B cell (primary cell): ENCODE results near the gene PLEKHA8. TPM values are rescaled to one million over a fixed set of nuclear protein-coding genes. Genes with fewer than 3 reads are reported as not detected.

ENCODE experiments used
- ATAC-seq: fragments of 200-7000 bp; cut with Tn5 transposase; one replicate; pipeline ENCODE4 v1.10.0; 2021; ENCODE audit warnings: low read depth, mild to moderate bottlenecking, moderate number of reproducible peaks, moderate library complexity
- CTCF ChIA-PET: fragments of 350-600 bp; sonication (Branson Sonifier 250); formaldehyde crosslinking; loops from one replicate; lab custom pipeline; 2021; ENCODE audit warnings: antibody characterized with exemption, inconsistent platforms; lab: Charles Lee
- POLR2A ChIA-PET: fragments of 350-600 bp; sonication (Branson Sonifier 250); formaldehyde crosslinking; loops from one replicate; lab custom pipeline; 2021; ENCODE audit warnings: antibody characterized with exemption; lab: Charles Lee
- DNase-seq: peaks from one replicate; pipeline ENCODE4 v3.0.0; 2013
- H2AFZ ChIP-seq: 2 replicates; pipeline ENCODE4 v1.6.1; 2012; ENCODE audit warnings: mild to moderate bottlenecking, low read depth, low read length; ENCODE audit not compliant: insufficient read depth, poor library complexity, severe bottlenecking
- H3K27ac ChIP-seq, 2 donors: 1 replicate in 1 of 2; 2 replicates in 1 of 2; pipeline ENCODE4 v1.5.1; 2012 to 2013; ENCODE audit warnings: low read length in 2 of 2, mild to moderate bottlenecking in 2 of 2, moderate library complexity in 1 of 2
- H3K27me3 ChIP-seq, 4 experiments: fragments of 200-600 bp in 1 of 4; sonication (generic) in 1 of 4; replicated peaks in 1 of 4; 1 replicate in 2 of 4; 2 replicates in 2 of 4; pipeline versions ENCODE4 v1.6.1 to v1.7.0; 2013 to 2016; ENCODE audit warnings: low read length in 3 of 4, mild to moderate bottlenecking in 2 of 4, mixed read lengths in 1 of 4, moderate library complexity in 1 of 4; ENCODE audit not compliant: insufficient read depth in 4 of 4, control insufficient read depth in 3 of 4; ENCODE audit errors: control extremely low read depth in 1 of 4
- H3K36me3 ChIP-seq, 2 experiments: replicated peaks in 1 of 2; 1 replicate in 1 of 2; 2 replicates in 1 of 2; pipeline versions ENCODE4 v1.6.1 to v1.7.1; 2013; ENCODE audit warnings: low read length in 1 of 2; ENCODE audit not compliant: insufficient read depth in 2 of 2, control insufficient read depth in 1 of 2; ENCODE audit errors: control extremely low read depth in 1 of 2, extremely low read depth in 1 of 2
- H3K4me1 ChIP-seq, 2 donors: fragments of 200-600 bp in 1 of 2; sonication (generic) in 1 of 2; 1 replicate in 1 of 2; 2 replicates in 1 of 2; pipeline versions ENCODE4 v1.5.1 to v1.6.1; 2013 to 2017; ENCODE audit warnings: low read length in 2 of 2; ENCODE audit not compliant: control insufficient read depth in 2 of 2, insufficient read depth in 2 of 2
- H3K4me2 ChIP-seq: replicated peaks from 2 replicates; pipeline ENCODE3; 2012; ENCODE audit warnings: mild to moderate bottlenecking, low read depth, low read length; ENCODE audit not compliant: poor library complexity, severe bottlenecking
- H3K4me3 ChIP-seq, 5 experiments: fragments of 200-600 bp in 1 of 5; sonication (generic) in 1 of 5; 1 replicate in 3 of 5; 2 replicates in 2 of 5; pipeline versions ENCODE4 v1.5.1 to v1.7.0; 2011 to 2016; ENCODE audit warnings: low read length in 4 of 5, mild to moderate bottlenecking in 4 of 5, low read depth in 2 of 5, control low read depth in 1 of 5, moderate library complexity in 1 of 5; ENCODE audit not compliant: insufficient read depth in 1 of 5; ENCODE audit errors: control extremely low read depth in 1 of 5, extremely low read depth in 1 of 5
- H3K79me2 ChIP-seq: fragments of 200-600 bp; sonication (generic); one replicate; pipeline ENCODE4 v1.6.0; 2016; ENCODE audit warnings: low read length; ENCODE audit not compliant: control insufficient read depth, insufficient read depth
- H3K9ac ChIP-seq: fragments of 200-600 bp; sonication (generic); 2 replicates; pipeline ENCODE4 v1.6.1; 2017; ENCODE audit warnings: mild to moderate bottlenecking, low read length, moderate library complexity
- H3K9me3 ChIP-seq, 3 donors: one replicate each; pipeline versions ENCODE4 v1.6.1 to v1.7.1; 2013; ENCODE audit warnings: low read length in 2 of 3; ENCODE audit not compliant: control insufficient read depth in 2 of 3, insufficient read depth in 1 of 3; ENCODE audit errors: control extremely low read depth in 1 of 3
- H4K20me1 ChIP-seq: 2 replicates; pipeline ENCODE4 v1.6.0; 2012; ENCODE audit warnings: mild to moderate bottlenecking, low read length; ENCODE audit not compliant: insufficient read depth, control insufficient read depth, poor library complexity, severe bottlenecking
- H3K27ac Mint-ChIP-seq: one replicate; pipeline ENCODE4 v1.8.0; 2021; ENCODE audit warnings: mixed read lengths
- H3K27me3 Mint-ChIP-seq: one replicate; pipeline ENCODE4 v1.8.0; 2021; ENCODE audit warnings: mixed read lengths
- H3K4me1 Mint-ChIP-seq: one replicate; pipeline ENCODE4 v1.8.0; 2021; ENCODE audit warnings: mixed read lengths
- H3K4me3 Mint-ChIP-seq: one replicate; pipeline ENCODE4 v1.8.0; 2021; ENCODE audit warnings: mixed read lengths
- H3K9me3 Mint-ChIP-seq: one replicate; pipeline ENCODE4 v1.8.0; 2022; ENCODE audit warnings: mixed read lengths; ENCODE audit not compliant: insufficient read depth
- EZH2 ChIP-seq: IDR thresholded peaks from 2 replicates; pipeline ENCODE4 v1.6.1; 2012; ENCODE audit warnings: borderline replicate concordance, low read depth, mild to moderate bottlenecking, moderate library complexity, low read length; ENCODE audit not compliant: insufficient read depth, poor library complexity, severe bottlenecking
- WGBS: methylation state at CpG from one replicate; pipeline ENCODE4 v1.1.5; 2013; ENCODE audit warnings: missing lambda C conversion rate; ENCODE audit not compliant: insufficient coverage; 5-methylcytosine and 5-hydroxymethylcytosine counted together
- intact Hi-C: fragments of 100-400 bp; cut with micrococcal nuclease; formaldehyde crosslinking; loops from one replicate; pipeline ENCODE4 v1.10.0; 2022
- polyA plus RNA-seq: library from polyadenylated mRNA; depleted of rRNA; stranded (reverse); fragments of >200 nt; gene quantifications from 2 replicates; pipeline ENCODE4 v1.2.3, GENCODE V29; 2012
- total RNA-seq, 2 donors: library from RNA; stranded (reverse); fragments of 120-200 nt in 1 of 2; gene quantifications; 1 replicate in 1 of 2; 2 replicates in 1 of 2; pipeline versions ENCODE4 v1.2.3 to v1.2.4, GENCODE V29; 2013 to 2022
- TF ChIP-seq, protein P1 (sequence below): fragments of 200-600 bp; IDR thresholded peaks from one replicate; pipeline ENCODE4 v1.8.0; 2022; ENCODE audit warnings: antibody characterized with exemption, mild to moderate bottlenecking

PLEKHA8 gene
- total and polyA plus RNA-seq, 2 donors (not counting 1 experiment from before 2014, with no cell fraction given): 1.7 to 10.5 TPM

DNA sequence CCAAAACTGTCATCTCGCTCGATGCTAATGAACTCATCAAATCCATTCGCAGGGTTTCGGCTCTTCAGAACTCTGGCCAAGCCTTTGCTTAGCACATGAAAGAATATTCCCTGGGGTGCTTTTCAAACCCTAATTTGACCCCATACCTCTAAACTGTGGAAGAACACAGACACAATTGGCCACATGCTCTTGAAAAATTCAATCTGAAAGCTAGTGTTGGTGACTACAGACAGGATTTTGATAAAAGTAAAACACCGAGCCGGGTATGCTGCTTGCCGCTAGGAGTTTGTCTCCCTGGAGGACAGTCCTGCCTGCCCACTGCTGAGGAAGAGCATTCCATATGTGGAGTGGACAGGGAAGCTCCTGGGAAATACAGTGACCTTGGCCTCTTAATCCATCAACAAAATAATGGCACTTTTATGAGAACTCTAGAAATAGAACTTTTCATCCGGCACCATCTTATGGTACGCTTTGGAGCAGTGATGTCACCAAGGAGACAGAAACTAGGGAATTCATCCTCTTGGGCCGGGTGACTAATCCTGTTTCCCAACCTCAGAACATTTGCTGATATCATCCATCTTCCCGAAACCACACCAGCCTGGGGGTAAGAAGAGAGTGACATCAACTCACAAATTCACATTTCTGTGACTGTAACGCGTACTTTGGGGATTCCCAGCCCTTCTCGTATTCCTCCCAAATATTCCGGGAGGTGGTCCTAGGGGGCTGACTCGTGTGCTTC, 140.8 kb downstream of the PLEKHA8 start:
- no peak overlapping the region for H3K27ac ChIP-seq
- H3K9ac ChIP-seq: no peak overlapping the region
- no peak overlapping the region for H3K27ac Mint-ChIP-seq
- H3K4me3 Mint-ChIP-seq: no peak overlapping the region
- peaks cover 6% of the 10 kb centered on the region for H3K4me1 Mint-ChIP-seq
- no peaks in the 10 kb centered on the region for H3K36me3 ChIP-seq
- no peaks in the 10 kb centered on the region for H4K20me1 ChIP-seq
- ChIA-PET POLR2A (interaction anchor here (0.6 kb wide), 1 partner anchor 234 kb away, joined by 3 read pairs; no protein-coding TSS in a partner anchor), CTCF (interaction anchor here (1.0 to 1.6 kb wide), 3 partner anchors 107 to 395 kb away, joined by 4 to 5 read pairs (median 4); no protein-coding TSS in a partner anchor)
- TF ChIP-seq EZH2: no peak
- TF ChIP-seq, protein P1, sequence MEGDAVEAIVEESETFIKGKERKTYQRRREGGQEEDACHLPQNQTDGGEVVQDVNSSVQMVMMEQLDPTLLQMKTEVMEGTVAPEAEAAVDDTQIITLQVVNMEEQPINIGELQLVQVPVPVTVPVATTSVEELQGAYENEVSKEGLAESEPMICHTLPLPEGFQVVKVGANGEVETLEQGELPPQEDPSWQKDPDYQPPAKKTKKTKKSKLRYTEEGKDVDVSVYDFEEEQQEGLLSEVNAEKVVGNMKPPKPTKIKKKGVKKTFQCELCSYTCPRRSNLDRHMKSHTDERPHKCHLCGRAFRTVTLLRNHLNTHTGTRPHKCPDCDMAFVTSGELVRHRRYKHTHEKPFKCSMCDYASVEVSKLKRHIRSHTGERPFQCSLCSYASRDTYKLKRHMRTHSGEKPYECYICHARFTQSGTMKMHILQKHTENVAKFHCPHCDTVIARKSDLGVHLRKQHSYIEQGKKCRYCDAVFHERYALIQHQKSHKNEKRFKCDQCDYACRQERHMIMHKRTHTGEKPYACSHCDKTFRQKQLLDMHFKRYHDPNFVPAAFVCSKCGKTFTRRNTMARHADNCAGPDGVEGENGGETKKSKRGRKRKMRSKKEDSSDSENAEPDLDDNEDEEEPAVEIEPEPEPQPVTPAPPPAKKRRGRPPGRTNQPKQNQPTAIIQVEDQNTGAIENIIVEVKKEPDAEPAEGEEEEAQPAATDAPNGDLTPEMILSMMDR: no peak
- H3K79me2 ChIP-seq: no peaks in the 10 kb centered on the region
- no peak overlapping the region for H3K4me2 ChIP-seq
- no peaks in the 10 kb centered on the region for H3K27me3 Mint-ChIP-seq
- DNase-seq: no peak
- H3K4me3 ChIP-seq: no peak overlapping the region
- no peaks in the 10 kb centered on the region for H3K9me3 Mint-ChIP-seq
- no peak for ATAC-seq
- H3K9me3 ChIP-seq: no peaks in the 10 kb centered on the region
- H2AFZ ChIP-seq: no peak overlapping the region
- peaks cover 4 to 10% of the 10 kb centered on the region in 2 donors for H3K4me1 ChIP-seq
- WGBS: 95% methylated on average over 11 of the region's 16 CpGs
- no peaks in the 10 kb centered on the region for H3K27me3 ChIP-seq
- intact Hi-C loops: no loop called here

DNA sequence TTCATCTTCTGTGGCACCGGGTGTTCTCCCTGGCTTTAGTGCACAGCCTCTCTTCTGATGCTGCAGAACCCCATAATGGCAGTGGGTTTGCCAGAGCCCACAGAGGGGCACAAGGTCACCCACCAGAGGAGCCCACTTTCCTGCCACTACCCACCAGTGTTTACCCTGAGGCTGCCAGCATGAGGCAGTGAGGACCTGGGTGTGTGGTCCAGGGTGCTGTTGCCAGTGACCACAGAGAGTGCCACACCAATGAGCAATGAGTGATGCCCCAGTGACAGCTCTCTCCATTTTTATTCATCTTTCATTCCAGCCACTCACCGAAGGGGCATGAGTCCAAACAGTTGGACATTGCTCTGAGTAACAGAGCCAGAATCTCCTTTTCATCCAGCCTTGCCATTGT, 141.4 kb downstream of the PLEKHA8 start:
- ATAC-seq (no peak), DNase-seq (no peak)
- Mint-ChIP-seq H3K9me3 (no peaks in the 10 kb centered on the region), H3K27me3 (no peaks in the 10 kb centered on the region), H3K4me1 (peaks cover 2% of the 10 kb centered on the region), H3K27ac (no peak overlapping the region), H3K4me3 (no peak overlapping the region)
- Histone ChIP-seq H3K4me3 (no peak overlapping the region), H4K20me1 (no peaks in the 10 kb centered on the region), H3K9ac (no peak overlapping the region), H3K27ac (no peak overlapping the region), H3K36me3 (no peaks in the 10 kb centered on the region), H3K27me3 (no peaks in the 10 kb centered on the region), H2AFZ (no peak overlapping the region), H3K9me3 (no peaks in the 10 kb centered on the region), H3K79me2 (no peaks in the 10 kb centered on the region), H3K4me2 (no peak overlapping the region), H3K4me1 (peaks cover 0 to 5% of the 10 kb centered on the region in 2 donors)
- POLR2A ChIA-PET: no interaction called here
- intact Hi-C loops: no loop called here
- no peak for TF ChIP-seq EZH2
- TF ChIP-seq, protein P1: no peak
- WGBS: 100% methylated on average over 2 of the region's 2 CpGs
- CTCF ChIA-PET: interaction anchor here (1.6 to 2.0 kb wide), 2 partner anchors 106 to 395 kb away, joined by 5 to 8 read pairs; no protein-coding TSS in a partner anchor
